Stimulated activated CD4-positive, alpha-beta T cell treated with anti-CD3 and anti-CD28 coated beads, Interleukin-4, amount 100 ng/mL, for 4 hours (primary cell): ENCODE results near the gene A1BG.

Source experiments
- DNase-seq, 2 experiments: peaks; one replicate each; pipeline ENCODE4 v3.0.0-alpha.2; 2020

The A1BG gene

DNA sequence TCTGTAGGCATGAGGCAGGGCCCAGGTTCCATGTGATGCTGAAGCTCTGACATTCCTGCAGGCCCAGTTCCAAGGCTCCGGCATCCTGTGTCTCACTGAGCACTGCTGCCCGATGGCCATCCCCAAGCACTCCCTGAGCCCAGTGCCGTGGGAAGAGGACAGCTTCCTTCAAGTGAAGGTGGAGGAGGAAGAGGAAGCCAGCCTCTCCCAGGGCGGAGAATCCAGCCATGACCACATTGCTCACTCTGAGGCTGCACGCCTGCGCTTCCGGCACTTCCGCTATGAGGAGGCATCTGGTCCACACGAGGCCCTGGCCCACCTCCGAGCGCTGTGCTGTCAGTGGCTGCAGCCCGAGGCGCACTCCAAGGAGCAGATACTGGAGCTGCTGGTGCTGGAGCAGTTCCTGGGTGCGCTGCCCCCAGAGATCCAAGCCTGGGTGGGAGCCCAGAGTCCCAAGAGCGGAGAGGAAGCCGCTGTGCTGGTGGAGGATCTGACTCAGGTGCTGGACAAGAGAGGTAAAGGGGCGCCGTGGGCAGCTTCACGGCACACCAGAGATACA is 18.5 kb downstream of the A1BG start:
- no peak for DNase-seq

DNA sequence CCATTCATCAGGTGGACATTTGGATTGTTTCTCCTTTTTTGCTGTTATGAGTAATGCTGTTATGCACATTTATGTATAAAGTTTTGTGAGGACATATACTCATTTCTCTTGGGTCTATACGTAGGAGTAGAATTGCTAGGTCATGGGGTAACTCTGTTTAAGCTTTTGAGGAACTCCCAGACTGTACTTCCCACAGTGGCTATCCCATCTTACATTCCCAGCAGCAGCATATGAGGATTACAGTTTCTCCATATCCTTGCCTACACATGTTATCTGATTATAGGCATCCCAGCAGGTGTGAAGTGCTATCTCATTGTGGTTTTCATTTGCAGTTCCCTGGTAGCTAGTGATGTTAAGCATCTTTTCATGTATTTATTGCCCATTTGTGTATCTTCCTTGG is 20.6 kb downstream of the A1BG start:
- no peak for DNase-seq

DNA sequence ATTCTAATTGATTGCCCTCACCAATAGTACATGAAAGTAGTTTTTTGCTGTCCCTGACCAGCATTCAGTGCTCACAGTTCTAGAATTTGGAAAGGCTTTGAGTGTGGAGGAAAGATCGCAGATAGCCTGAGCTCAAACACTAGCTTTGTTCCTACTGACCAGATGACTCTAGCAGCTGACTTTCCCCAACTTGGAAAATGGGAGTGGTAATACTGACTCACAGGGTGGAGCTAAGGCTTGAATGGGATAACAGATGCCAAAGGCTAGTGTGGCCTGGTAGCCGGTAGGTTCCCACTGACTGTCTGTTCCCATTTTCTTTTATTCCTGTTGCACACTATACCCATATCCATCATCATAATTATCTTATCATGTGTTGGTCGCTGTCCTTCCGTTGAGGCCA is 22.8 kb downstream of the A1BG start:
- DNase-seq = no peak

DNA sequence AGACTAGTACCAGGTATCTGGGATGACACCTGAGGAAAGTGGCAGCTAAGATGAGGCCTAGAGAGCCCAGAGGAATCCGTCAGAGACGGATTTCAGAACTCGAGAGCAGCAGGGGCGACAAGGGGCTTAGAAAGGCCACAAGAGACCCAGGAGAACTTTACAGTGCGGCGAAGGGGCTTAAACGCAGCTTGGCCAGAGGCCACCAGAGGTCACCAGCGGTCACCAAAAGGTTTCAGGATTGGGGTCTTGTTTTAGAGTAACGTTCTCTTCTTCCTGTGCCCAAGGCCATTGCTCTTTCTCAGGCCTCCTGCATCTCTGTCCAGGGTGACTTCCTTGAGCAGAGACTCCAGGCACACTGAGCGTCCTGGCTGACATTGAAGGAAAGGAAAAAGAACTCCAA is 24.3 kb downstream of the A1BG start:
- no peak for DNase-seq

DNA sequence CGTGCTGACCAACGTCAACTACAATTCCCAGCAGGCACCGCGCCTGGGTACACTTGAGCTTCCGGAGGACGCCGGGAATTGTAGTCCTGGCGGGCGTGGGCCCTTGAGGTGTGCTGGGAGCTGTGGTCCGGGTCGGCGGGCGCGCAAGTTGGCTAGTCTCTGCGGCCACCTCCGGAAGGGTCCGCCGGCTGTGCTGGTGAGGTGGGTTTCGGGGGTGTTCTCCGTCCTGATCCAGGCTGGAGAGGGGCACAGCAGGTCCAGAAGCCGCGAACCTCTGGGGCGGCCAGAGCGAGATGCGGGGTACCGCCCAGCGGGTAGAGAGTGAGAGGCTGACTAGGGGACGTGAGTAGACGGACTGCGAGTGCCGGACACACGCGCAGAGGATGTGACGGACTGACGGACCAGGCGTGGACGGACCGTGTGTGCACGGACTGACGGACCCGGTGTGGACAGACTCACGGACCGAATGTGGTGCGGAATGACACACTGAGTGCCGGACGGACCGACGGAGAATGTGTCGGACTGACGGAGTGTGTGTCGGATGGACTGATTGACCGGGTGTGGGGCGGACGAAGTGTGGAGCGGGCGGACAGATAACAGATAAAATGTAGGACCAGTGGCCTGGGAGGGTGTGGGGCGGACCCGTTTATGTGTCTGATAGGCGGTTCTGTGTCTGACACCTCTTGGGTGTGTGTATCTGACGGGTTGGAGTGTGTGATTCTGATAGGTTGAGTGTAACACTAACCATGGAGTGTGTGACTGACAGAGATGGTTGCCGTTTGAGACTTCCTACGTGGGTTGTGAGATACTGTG is 26.2 kb downstream of the A1BG start, which contains the start of gene ZSCAN22:
Gene ZSCAN22, plus strand, starts transcription at position 81 of the 813 bp plus-strand sequence. CDS start 7,809 bp downstream, outside the sequence.
- peak; percentile 85 to 86 for DNase-seq

DNA sequence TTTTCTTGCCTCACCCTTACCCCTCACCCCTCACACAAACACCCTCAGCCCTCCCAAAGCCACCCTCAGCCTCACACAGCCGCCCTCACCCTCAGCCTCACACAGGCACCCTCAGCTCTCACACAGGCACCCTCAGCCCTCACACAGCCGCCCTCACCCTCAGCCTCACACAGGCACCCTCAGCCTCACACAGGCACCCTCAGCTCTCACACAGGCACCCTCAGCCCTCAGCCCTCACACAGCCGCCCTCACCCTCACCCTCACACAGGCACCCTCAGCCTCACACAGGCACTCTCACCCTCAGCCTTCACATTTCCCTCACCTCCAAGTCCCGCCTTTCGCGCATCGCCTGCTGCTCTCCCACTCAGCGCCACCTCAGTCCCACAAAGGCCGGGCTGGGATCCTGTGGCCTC is 26.8 kb downstream of the A1BG start:
- no peak for DNase-seq

DNA sequence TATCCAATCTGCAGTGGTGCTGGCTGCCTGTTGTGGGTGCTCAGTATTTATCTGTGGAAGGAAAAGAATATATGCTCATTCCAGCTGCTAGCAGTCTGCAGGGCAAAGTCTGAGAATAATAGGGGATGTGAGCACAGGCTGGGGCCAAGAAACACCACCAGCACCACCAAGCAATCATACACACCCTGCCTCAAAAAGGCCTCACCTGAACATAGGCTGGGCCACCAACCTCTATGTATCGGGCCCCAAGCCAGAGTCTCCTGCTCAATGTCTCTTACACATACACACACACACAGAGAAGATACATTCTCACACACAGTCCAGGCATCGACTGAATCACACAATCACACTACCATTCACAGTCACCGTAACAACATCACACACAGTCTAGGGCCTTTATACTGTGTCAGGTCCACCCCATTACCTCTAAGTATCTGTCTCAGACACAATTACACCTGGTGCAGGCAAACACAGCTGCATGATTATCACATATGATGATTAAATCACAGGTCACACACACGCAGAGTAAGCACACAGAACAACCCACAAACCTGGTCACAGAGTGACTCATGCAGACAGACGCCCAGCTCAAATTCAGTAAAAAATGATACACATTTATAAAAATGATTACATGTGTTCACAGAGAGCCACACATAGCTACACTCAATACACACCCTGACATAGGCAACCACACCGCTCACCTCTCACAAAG is 27.8 kb downstream of the A1BG start:
- peak in 1 of 2 experiments; percentile 12 for DNase-seq

DNA sequence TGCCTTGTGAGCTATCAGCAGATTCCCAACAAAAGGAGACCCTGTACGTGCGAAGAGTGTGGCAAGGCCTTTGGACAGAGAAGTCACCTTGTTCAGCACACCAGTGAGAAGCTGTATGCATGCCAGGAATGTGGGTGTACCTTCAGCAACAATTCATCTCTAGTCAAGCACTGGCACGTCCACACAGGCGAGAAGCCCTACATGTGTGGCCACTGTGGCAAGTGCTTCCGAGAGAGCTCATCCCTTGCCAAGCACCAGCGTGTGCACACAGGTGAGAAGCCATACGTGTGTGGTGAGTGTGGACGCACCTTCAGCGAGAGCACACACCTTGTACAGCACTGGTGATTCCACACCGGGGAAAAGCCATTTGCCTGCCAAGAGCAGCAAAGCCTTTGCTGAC is 34.1 kb downstream of the A1BG start:
- DNase-seq = no peak

DNA sequence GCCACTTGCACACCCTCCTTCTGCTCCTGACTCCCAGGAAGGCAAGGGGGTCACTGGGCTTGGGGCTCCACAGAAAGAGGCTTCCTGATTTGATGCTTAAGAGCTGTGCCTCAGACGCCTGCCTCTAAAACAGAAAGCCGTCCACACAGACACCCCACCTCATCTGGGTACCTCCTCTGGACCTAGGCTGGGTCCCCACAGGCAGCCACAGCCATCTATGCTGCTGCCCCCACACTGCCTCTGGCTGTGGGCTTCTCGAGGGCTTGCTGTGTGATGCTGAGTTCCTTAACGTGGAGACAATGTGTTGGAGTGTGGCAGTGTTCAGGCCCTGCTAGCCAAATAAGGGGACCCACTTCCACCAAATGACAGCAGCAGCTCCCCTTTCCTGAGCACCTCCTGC is 35.0 kb downstream of the A1BG start:
- DNase-seq = no peak

DNA sequence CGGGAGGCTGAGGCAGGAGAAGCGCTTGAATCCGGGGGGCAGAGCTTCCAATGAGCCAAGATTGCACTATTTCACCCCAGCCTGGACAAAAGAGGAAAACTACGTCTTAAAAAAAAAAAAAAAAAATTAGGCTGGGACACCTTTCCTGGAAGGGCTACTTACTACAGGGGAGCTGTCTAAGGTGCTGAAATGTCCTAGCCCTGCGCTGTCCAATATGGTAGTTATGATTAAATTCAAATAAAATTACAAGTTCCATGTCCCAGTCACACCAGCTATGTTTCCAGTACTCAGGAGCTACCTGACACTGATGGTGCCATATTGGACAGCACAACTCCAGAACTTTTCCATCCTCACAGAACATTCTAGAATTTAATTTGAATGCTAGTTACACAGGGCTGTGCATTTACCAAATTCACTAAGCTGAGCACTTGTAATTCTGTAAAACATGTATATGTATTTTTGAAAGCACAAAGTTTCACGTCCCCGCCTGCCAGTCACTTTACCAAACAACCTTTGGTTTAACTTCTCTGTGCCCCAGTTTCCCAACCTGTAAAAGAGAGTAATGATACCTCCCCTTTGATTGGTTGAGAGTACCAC is 35.7 kb downstream of the A1BG start:
- DNase-seq = no peak

DNA sequence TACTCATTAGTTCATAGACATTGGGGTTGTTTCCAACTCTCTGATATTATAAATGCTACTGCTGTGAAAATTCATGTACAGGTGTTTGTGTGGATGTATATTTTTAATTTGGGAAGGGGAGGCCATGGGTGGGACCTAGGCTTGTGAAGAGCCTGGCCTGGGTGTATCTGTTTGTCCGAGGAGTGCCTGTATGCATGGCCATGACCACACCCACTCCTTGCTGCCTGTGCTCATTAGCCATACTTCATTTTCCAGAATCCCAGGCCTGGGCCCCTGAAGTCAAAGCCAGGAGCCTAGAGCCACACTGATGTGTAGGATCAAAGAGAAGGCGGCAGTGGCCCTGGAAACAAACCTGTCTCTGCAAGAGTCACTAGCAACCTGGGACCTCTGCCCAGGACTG is 37.7 kb downstream of the A1BG start:
- no peak for DNase-seq

DNA sequence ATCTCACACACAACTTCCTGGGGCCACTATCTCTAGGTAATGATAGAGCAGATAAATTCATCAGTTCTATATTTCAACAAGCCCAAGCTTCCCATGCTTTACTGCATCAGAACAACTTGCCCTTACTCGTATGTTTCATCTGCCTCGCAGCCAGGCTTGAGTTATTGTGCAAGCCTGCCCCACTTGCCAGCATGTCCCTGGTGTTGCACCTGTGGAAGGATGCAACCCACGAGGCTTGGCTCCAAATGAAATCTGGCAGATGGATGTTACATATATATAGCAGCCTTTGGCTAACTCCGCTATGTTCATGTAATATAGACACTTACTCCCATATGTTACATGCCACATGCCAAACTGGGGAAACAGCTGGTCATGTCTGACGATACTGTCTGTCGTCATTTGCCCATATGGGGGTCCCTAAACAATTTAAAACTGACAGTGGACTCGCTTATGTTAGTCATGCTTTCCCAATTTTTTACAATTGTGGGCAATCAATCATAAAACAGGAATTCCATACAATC is 41.9 kb downstream of the A1BG start:
- DNase-seq = no peak

DNA sequence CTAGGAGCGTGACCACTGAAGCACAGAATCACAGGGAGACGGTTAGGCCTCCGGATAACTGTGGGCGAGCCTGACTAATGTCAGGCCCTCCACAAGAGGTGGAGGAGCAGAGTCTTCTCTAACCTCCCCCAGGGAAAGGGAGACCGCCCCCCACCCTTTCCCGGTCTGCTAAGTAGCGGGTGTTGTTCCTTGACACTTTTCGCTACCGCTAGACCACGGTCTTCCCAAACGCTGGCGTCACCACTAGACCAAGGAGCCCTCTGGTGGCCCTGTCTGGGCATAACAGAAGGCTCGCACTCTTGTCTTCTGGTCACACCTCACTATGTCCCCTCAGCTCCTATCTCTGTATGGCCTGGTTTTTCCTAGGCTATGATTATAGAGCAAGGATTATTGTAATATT is 42.6 kb downstream of the A1BG start:
- DNase-seq = peak in 1 of 2 experiments; percentile 5

DNA sequence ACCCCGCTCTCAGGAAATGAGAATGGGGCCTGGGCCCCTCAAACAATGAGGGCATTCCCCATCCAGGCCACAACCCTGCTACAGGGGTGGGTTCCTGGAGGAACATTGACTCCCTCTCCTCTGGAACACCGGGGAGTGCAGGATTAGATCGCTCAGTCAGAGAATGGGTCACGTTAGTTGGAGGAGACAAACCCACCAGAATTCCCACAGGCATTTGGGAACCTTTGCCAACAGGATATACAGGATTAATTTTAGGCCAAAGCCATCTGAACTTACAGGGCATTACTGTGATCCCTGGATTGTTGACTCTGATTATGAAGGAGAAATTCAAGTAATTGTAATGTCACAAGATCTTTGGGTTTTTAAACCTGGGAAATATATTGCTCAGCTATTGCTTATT is 45.6 kb downstream of the A1BG start:
- no peak for DNase-seq

DNA sequence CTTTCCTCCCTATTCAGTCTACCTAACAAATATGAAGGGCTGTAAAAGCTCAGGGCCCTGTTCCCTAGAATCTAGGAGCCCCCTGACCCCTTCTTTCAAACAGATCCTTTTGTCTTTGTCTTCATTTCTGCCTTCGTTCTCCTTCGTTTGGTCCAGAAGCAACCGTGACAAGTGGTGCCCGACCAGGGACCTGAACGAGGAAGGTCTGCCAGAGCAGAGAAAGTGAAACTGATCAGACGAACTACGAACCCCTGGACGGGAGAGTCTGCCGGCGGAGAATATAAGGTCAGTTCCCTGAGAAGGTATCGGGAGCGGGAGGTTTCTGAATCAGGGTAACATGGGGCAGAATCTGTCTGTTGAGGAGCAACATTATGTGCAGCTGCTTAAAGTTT is 47.4 kb downstream of the A1BG start:
- no peak for DNase-seq

DNA sequence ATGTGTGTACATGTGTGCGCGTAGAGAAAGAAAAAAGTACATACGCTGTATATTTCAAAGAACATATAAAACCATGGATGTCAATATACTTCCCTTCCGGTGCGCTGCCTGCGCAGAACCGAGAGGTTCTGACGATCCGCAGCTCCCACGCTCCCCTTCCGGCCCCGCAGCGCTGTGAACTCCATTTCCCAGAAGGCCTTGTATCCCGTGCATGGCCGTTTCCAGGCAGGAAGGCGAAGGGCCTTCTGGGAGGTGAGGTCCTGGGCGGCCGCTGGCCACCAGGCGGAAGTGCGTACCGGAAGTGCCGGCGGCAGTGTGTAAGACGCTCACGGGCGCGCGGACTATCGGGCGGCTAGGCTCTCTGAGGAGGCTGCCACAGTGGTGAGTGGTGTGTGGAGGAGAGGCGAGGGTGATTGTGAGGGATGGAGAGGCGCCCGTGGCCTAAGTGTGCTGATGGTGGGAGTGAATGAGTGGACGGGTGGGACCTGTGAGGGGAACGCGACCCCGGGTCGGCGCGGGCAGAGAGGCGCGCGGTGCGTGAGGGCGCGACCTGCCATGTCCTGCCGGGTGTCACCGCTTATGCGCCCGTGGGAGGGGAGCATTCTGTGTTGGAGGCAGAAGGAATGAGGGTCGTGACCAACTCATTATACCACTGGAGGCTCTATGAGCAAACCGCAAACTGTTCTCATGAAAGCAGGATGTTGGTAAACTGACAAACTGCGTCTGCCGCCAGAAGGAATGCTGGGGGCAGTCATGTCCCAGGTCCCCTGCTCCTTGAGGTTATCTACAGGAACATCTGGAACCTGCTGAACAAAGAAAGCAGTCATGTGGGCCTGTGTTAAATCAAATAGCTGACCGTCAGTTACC is 48.0 kb downstream of the A1BG start, which contains the start of gene ERVK3-1:
Gene ERVK3-1, plus strand, starts transcription at position 313 of the 867 bp plus-strand sequence. CDS start 6,792 bp downstream, outside the sequence.
- peak; percentile 88 to 95 for DNase-seq

DNA sequence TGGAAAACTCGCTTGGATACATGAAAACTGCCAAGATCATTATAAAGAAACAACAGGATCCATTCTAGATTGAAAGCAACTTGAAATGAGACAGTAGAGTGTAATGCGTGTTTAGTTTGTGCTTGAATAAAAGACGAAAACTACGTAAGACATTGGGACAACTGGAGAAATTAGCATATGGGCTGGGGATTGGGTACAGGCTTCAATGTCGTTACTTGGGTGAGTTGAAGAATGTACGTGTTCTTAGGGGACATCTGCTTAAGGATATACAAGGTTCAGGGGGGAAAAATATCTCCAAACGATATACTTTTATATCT is 48.6 kb downstream of the A1BG start:
- no peak for DNase-seq

DNA sequence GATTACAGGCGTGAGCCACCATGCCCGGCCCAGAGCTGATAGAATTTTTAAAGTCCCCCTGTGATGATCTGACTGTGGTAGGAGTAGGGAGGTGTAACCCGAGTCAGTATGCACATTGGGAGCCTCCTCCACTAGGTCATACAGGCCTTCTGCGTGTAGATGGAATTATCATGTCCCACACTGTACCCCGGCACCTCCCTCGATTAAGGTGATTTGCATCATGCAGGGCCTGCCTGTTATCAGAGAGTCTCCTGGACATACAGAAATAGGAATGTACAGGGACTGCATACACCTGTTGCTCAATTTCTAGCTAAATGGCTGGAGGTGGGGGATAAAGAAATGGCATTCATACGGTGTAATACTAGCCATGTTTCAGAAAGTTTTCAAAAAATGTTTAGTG is 49.0 kb downstream of the A1BG start:
- DNase-seq = no peak

DNA sequence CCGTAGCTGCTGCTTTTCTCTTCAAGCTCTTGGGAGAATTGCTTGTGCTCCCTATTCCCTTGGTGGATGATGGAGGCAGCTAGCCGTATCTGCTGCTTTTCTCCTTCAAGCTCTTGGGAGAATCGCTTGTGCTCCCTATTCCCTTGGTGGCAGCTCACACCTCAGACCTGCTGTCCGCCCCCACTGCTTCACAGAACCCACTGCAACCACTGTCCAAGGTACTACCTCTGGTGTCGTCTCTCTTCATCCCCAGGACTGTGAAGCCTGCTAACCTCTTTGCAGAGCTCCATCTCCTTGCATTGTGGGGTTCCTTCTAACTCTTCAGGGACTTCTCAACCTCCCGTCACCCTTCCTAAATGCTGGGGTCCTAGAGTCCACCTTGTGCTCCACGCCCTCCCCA is 52.7 kb downstream of the A1BG start:
- DNase-seq = no peak

DNA sequence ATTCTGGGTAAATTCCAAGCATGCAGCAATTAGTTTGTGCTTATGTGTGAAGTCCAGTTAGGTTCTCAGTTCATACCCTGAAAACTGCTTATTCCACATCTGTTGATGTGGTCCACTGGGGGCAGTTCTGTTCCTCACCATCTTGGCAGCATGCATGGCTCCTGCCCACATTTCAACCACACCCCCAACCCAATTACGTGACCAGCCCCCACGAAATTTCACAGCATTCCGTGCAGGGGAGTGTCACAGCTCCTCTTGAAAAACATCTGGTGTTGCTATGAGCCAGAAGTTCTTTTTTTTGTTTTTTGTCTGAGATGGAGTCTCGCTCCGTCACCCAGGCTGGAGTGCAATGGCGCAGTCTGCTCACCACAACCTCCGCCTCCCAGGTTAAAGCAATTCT is 57.2 kb downstream of the A1BG start:
- no peak for DNase-seq
